ENCODE measurements around the gene TESK1. TPM values are rescaled to one million over a fixed set of nuclear protein-coding genes. Genes with fewer than 3 reads are reported as not detected.
A peak's percentile ranks its signal among the peaks of the same experiment; 100 is the strongest.

TESK1 gene
- total RNA-seq, 1 experiment from 2014 or later: 15.1 TPM

GRCh38 chr9:35646533-35647265, 41.6 kb downstream of the TESK1 start:
- DNase-seq (ENCODE audit: low spot score): peak; percentile 66

- no peak for DNase-seq (ENCODE audit: low spot score)
Measured at GRCh38 chr9:35649431-35650340, 44.6 kb downstream of the TESK1 start.

- DNase-seq (ENCODE audit: low spot score): no peak
Measured at GRCh38 chr9:35650341-35651158, 45.5 kb downstream of the TESK1 start, which contains the start of gene SIT1. SIT1 (minus strand) TSS chr9:35650931; CDS start chr9:35650853, 78 bp downstream.

- DNase-seq (ENCODE audit: low spot score): no peak
Measured at GRCh38 chr9:35651956-35652828, 47.1 kb downstream of the TESK1 start.

- no peak for DNase-seq (ENCODE audit: low spot score)
Measured at GRCh38 chr9:35652829-35653209, 47.8 kb downstream of the TESK1 start.

- DNase-seq (ENCODE audit: low spot score): no peak
Measured at GRCh38 chr9:35653611-35654010, 48.5 kb downstream of the TESK1 start.

GRCh38 chr9:35656348-35656747, 51.3 kb downstream of the TESK1 start:
- DNase-seq (ENCODE audit: low spot score): no peak

GRCh38 chr9:35656831-35657545, 51.9 kb downstream of the TESK1 start:
- peak; percentile 45 for DNase-seq (ENCODE audit: low spot score)

- DNase-seq (ENCODE audit: low spot score): peak; percentile 96
Measured at GRCh38 chr9:35657546-35658136, 52.6 kb downstream of the TESK1 start, which contains the start of gene RMRP. RMRP (minus strand) TSS chr9:35658019.

- peak; percentile 63 for DNase-seq (ENCODE audit: low spot score)
Measured at GRCh38 chr9:35658137-35658967, 53.3 kb downstream of the TESK1 start, which contains the start of gene CCDC107. CCDC107 (plus strand) TSS chr9:35658292; CDS start chr9:35658380, 88 bp downstream.

GRCh38 chr9:35658968-35659220, 53.8 kb downstream of the TESK1 start:
- no peak for DNase-seq (ENCODE audit: low spot score)

GRCh38 chr9:35659340-35659739, 54.3 kb downstream of the TESK1 start:
- DNase-seq (ENCODE audit: low spot score): peak; percentile 74

Other genes with a start within 250 kb of the TESK1 start
- 18.6 and 19.9 TPM in 2 replicates for gene RUSC2, start 115.2 kb upstream of the TESK1 start, total RNA-seq (2014; rRNA removed; shearing (Covaris generic))
- 0.12 and 0.48 TPM in 2 replicates for gene CD72, start 13.2 kb downstream of the TESK1 start, total RNA-seq (2014; rRNA removed; shearing (Covaris generic))
- not detected in 2 replicates for gene SIT1, start 45.7 kb downstream of the TESK1 start, total RNA-seq (2014; rRNA removed; shearing (Covaris generic))
- gene RMRP, start 52.8 kb downstream of the TESK1 start, total RNA-seq (2014; rRNA removed; shearing (Covaris generic)): 1,768 and 6,657 TPM in 2 replicates
- 5.7 and 12.6 TPM in 2 replicates for gene CCDC107, start 53.0 kb downstream of the TESK1 start, total RNA-seq (2014; rRNA removed; shearing (Covaris generic))
- gene ARHGEF39, start 59.9 kb downstream of the TESK1 start, total RNA-seq (2014; rRNA removed; shearing (Covaris generic)): 2.5 and 3.6 TPM in 2 replicates
- not detected in 2 replicates for gene CA9, start 68.7 kb downstream of the TESK1 start, total RNA-seq (2014; rRNA removed; shearing (Covaris generic))
- gene TPM2, start 84.7 kb downstream of the TESK1 start, total RNA-seq (2014; rRNA removed; shearing (Covaris generic)): 423 and 447 TPM in 2 replicates
- 139 and 155 TPM in 2 replicates for gene TLN1, start 126.9 kb downstream of the TESK1 start, total RNA-seq (2014; rRNA removed; shearing (Covaris generic))
- 76.5 and 103 TPM in 2 replicates for gene CREB3, start 127.4 kb downstream of the TESK1 start, total RNA-seq (2014; rRNA removed; shearing (Covaris generic))
- gene GBA2, start 144.0 kb downstream of the TESK1 start, total RNA-seq (2014; rRNA removed; shearing (Covaris generic)): 12.2 and 15.0 TPM in 2 replicates
- 10.4 and 16.1 TPM in 2 replicates for gene RGP1, start 144.0 kb downstream of the TESK1 start, total RNA-seq (2014; rRNA removed; shearing (Covaris generic))
- not detected in 2 replicates for gene MSMP, start 149.0 kb downstream of the TESK1 start, total RNA-seq (2014; rRNA removed; shearing (Covaris generic))
- 1.9 and 2.1 TPM in 2 replicates for gene NPR2, start 186.3 kb downstream of the TESK1 start, total RNA-seq (2014; rRNA removed; shearing (Covaris generic))
- 0.21 and 0.29 TPM in 2 replicates for gene SPAG8, start 207.0 kb downstream of the TESK1 start, total RNA-seq (2014; rRNA removed; shearing (Covaris generic))
- gene HINT2, start 209.8 kb downstream of the TESK1 start, total RNA-seq (2014; rRNA removed; shearing (Covaris generic)): 36.3 and 49.2 TPM in 2 replicates
- gene FAM221B, start 223.5 kb downstream of the TESK1 start, total RNA-seq (2014; rRNA removed; shearing (Covaris generic)): not detected in 2 replicates
- gene TMEM8B, start 224.0 kb downstream of the TESK1 start, total RNA-seq (2014; rRNA removed; shearing (Covaris generic)): 1.6 and 2.7 TPM in 2 replicates